GM12892 (cell line): Measurements from ENCODE around the gene CTPS1.

Experiments used
- POLR2A ChIP-seq: IDR thresholded peaks from 2 replicates; pipeline ENCODE4 v1.6.1; 2011; ENCODE audit warnings: low read depth, low read length, control low read depth
- POLR2AphosphoS5 ChIP-seq: IDR thresholded peaks from 2 replicates; pipeline ENCODE4 v1.6.1; 2011; ENCODE audit warnings: low read depth, low read length, control low read depth
- TAF1 ChIP-seq: IDR thresholded peaks from 2 replicates; pipeline ENCODE4 v1.6.1; 2011; ENCODE audit warnings: low read depth, mild to moderate bottlenecking, control low read depth, low read length, borderline replicate concordance

DNA sequence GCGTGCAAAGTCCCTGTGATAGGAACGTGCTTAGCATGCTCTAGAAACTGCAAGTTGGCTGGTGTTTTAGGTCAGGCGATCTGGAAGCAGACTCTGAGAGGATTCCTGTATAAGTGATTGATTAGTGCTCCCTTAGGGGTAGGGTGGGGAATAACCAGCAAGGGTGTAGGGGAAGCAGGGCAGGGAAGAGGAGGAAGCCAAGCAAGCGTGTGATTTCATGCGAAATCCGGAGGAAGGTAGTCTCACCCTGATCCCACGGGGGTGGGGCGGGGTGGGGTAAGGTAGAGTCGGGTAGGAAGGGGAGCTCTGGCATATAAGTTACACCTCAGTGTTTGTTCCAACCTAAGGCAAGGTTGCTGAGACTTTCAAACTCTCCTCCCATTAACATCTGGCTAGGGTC, 24.9 kb upstream of the CTPS1 start:
- TF ChIP-seq POLR2A: no peak
- no peak for TF ChIP-seq POLR2AphosphoS5
- no peak for TF ChIP-seq TAF1
